ENCODE results near the gene NANOS1.

DNA sequence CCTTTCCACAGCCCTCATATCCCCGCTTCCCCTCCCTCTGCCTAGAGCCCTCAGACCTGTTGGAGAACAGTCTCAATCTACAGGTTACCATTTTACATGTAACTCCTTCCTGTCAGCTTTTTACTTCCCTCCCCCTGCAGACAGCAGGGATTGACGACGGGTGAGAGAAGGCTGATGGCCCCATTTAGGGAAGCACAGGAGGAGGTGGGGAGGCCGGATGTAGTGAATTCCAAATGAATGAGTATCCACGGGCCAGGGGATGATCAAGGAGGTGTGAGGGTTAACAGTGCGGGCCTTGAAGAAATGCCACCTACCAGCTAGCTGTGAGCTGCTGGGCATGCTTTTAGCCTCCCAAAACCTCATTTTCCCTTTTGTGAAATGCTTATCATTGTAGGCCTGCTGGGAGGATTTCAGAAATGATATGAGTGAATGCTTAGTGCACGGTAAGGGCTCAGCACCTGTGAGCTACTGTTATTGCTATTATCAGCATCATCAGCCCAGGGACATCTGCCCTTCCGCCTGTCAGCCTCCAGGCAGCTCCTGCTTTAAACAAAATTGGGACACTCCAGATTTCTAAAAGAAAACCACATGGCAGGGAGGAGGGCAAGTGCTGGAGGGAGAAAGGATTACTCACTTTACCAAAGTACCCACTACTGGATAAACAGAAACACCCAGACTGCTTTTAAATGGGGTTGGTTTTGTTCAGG lies 6.5 kb upstream of the NANOS1 start:
- TF ChIP-seq, protein P1, sequence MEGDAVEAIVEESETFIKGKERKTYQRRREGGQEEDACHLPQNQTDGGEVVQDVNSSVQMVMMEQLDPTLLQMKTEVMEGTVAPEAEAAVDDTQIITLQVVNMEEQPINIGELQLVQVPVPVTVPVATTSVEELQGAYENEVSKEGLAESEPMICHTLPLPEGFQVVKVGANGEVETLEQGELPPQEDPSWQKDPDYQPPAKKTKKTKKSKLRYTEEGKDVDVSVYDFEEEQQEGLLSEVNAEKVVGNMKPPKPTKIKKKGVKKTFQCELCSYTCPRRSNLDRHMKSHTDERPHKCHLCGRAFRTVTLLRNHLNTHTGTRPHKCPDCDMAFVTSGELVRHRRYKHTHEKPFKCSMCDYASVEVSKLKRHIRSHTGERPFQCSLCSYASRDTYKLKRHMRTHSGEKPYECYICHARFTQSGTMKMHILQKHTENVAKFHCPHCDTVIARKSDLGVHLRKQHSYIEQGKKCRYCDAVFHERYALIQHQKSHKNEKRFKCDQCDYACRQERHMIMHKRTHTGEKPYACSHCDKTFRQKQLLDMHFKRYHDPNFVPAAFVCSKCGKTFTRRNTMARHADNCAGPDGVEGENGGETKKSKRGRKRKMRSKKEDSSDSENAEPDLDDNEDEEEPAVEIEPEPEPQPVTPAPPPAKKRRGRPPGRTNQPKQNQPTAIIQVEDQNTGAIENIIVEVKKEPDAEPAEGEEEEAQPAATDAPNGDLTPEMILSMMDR (IDR thresholded peaks at IDR 0.05; ENCODE audit: borderline replicate concordance, extremely low read depth, low read length, poor library complexity, severe bottlenecking): no peak
- TF ChIP-seq EZH2 (IDR thresholded peaks at IDR 0.05; ENCODE audit: borderline replicate concordance, low read depth, low read length, severe bottlenecking): no peak

All from DND-41 (cell line).